Activated CD4-positive, alpha-beta T cell treated with anti-CD3 and anti-CD28 coated beads, Interleukin-2, amount 50 U/mL, for 24 hours (primary cell): ENCODE results near the gene DNASE2B.

Experiments used
- DNase-seq, 2 donors: peaks; one replicate each; pipeline ENCODE4 v3.0.0-alpha.2; 2020; ENCODE audit warnings: low read depth in 1 of 2, low spot score in 1 of 2

The DNASE2B gene

DNA sequence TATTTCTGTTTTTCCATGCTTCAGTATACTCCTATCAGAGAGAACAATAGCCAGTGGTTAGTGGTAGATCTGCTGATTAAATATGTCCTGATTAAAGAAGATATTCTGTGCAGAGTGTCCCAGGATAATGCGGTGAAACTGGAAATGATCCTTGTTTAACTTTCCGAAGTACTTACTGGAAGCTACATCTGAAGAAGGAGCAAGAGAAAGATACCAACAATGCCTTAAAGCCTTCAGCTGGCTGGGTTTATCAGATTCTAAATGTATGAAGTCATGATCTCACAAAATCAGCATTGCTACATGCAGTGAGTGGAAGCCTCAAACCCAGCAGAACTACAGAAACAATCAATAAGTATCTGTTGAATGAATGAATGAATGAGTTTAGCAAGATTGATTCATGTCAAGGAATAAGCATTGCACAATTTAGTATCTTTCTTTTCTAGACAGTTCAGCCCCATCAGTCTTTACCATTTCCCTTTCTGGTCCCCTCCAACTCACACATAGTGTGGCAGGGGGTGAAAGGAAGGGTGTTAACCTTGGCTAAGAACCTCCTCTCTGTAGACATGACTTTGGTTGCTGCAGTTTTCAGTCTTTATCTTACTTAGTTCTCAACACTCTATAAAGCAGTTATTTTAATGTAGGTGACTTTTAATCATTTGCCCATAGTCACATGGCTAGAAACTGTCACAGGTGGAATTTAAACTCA, 24.7 kb upstream of the DNASE2B start:
- no peak for DNase-seq

DNA sequence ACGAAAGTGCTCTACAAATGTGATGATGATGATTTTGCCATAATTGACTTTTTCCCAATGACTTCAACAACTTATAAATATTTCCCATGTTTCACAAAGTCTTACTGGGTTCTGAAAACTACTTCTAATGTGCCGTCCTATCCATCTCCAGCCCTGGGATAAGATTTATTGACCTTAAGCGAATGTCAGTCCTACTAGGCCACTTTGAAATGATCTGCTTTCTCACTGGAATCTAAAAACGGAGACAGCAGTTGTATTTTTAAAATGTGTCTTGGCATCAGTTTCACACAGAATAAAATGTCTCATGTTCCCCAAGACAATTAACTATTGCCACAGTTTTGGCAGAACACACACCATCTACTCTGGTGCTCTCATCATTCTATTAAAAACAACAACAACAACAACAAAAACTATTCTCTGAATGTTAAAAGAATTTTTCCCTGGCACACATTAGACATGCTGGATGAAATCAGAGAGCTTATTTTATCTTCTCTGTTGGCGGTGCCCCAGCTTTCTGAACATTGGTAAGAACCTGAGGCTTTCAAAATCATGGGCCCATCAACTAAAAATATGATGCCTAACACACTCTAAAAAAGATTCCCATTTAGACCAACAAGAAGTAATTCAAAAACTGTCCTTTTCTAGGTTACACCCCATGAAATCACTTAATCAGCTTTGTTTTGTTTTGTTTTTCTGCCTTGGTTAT, 23.1 kb upstream of the DNASE2B start:
- no peak for DNase-seq

DNA sequence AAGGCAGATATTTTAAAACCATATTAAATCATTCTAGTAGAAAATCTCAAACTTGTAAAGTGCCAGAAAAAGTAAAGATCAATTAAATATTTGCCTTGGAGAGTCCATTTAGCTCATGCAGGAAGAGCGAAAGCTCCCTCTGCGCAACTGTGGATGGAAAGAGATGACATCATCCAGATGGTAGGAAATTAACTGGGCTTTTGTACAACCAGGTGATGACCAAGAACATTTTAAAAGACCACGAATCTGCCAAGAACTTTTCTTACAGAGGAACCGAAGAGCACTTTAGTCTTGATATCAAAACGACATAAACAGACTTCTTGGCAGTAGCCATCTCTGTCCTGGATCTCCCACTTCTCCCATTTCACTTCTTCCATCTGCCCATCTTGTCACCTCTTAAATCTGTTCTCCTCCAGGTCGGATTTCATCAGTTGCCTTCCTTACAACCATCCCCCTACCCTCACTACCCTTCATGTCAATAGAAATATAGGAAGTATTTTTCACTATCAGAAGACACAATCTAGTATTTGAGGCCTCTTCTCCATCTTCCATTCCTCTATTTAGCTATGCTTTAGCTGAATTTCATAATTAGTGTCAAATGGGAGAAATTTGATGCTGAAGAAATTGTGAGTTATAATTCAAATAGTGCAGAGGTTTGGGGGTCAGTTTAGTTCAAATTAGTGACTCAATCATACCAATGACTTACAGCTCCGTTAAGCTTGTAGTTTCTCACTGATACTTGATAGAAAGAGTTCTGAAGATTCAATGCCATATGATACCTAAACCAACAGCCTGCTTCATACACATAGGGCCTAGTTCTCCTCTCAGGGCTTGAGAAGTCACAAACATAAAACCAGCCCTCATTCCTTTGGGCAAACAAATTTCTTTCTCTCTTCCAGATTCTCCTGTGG, 22.0 kb upstream of the DNASE2B start:
- no peak for DNase-seq

DNA sequence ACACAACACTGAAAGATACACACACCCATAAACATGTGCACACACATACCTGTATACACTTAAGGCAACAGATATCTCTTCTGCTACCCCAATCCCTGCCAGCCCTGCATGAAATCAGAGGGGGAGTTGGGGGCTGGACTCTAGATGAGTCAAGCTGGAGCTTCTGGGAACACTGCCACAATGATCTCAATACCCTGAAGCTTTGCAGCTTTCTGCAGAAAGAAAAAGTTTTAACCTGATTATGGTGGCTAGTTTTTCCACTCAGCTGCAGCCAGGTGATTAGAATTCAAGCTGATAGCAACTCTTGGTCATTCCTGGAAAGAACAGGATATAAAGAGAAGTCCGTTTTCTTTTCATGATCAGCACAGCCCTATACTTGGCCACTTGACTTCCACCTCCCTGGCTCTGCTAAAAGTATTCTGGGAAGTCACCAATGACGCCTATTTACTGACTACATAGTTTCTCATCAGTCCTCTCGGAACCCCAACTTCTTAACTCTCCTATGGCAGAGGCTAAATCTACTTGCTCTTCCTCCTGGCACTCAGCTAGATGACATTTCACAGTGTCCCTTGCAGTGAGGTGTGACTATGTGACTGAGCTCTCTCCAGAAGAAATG, 20.7 kb upstream of the DNASE2B start:
- no peak for DNase-seq

DNA sequence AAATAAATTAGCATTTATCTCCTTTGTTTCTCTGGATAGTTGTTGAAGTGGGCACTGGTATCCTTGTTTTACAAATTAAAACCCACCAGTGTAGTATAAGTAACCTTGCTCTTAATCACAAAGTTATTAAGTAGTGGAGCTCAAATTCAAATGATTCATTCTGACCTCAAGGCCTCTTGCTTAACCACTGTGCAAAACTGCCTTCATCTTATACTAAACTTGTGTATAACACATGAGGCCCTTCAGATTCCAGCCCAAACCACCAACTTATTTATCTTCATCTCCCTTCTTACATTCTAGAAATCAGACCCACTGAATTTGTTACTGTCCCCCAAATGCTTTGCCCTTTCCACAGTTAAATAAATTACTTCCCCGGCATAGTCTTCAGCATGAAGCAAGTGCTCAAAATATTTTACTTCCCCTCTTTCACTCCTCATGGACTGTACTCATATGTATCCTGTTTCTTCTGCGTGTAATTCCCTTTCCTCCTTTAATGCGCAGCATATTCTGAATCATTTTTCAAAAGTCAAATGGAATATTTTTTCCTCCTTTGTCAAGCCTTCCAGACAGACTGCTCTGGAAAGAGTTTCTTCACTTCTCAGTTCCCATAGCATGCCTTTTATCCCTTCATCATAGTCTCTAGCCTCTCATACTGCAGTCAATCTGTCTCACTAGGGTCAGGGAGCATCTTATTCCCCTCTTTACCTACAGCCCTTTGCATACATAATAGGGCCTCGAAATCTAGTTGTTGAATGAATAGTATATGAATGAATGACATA, 19.0 kb upstream of the DNASE2B start:
- DNase-seq = no peak

DNA sequence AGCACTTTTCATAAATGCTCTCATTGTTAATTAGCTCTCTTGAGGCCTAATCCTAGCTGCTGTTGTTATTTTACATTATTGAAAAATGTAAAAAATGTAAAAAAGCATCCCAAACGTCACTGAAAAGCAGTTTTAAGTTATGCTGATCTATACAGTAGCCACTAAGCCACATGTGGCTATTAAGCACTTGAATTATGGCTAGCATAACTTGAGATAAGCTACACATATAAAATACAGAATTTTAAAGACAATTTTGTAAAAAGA, 18.4 kb upstream of the DNASE2B start:
- no peak for DNase-seq

DNA sequence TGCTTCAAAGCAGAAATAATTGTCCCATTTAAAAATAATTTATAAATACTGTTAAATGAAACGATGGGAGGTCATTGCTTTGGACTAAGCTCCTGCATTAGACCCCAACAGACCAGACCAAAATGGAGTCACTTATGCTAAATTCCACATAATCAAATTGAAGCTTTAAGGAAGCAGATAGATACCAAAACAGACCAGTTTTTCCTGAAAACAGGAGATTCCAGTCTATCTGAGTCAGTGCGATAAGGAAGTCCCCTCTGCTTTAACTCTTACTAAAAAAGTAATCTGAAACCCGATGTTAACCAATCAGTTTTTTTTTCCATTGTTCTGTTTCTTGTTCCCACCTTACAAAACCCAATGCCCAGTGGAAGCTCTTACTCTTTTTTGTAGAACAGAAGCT, 16.2 kb upstream of the DNASE2B start:
- no peak for DNase-seq

DNA sequence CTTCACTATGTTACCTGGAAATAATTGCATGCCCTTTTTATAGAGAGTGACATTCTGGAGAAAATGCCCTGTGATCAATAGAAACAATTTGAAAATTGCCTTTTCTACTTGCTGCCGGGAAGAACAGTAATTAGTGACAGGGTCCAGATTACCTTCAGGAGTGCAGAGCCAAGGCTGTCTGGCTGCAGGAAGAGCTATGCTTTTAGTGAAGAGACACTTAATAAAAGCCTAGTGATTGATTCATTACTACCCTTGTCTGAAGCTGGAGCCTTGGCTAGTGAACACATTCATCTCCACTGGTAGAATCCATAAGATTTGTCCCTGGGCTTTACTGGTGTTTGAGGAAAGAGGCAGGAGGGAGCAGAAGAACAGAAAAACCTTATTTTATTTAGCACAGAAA, 12.9 kb upstream of the DNASE2B start:
- no peak for DNase-seq

DNA sequence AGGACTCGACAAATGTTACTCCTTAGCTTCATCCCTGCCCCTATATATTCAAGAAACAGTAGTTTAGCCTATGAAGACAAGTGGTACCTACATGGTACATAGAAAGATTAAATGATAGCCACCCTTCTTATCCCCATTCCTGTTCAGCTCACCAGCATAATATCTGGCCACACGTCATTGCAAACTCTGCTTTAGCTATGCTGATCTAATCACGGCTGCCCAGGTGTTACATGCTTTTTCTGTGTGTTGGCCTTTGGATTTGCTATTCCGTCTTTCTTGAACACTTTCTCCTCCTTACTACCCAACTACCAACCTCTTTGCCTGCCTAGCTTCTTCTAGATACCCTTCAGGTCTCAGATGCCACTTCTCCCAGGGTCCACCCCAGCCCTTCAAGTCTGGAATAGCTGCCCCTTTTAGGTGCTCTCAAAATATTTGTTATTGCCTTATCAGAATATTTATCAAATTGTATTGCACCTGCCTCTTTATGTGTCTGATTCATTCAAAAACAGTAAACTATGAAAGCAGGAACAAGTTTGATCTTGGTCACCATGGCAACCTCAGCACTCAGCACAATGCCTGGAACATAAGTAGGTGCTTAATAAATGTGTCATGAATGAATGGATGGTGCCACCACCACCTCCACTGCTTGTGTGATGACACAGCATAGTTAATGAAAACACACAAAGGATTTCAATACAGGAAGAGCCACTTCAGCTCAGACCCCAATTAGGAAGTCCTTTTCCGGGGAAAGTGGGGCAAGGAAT, 11.4 kb upstream of the DNASE2B start:
- DNase-seq = no peak

DNA sequence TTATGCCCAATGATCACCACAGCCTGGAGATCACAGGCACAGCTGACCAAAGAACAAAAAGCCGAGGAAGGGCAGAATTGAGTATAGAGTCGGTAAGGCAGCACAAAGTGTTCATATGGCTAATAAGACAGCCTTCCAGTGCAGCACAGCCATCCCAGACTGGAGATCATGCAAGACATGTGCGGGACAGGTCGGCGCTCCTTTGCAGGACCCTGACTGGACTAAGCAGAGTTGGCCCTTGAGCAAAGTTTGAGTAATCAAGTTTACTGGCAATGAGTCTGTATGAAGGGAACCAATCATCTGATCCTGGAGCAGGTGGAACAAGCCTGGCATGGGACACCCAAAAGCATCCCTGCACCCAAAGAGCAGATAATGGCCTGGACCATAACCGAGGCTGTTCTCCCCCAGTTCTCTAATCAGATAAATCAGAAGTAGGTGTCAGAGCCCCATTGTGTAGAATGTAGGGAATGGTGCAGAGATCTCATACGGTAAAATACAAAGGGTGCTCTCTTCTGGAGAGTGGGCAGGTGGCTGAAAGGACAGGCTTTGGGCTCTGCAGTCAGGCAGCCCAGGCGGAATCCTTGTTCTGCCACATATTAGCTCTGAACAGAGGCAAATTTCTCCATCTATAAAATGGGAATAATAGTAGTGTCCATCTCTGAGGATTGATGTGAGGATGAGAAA, 10.7 kb upstream of the DNASE2B start:
- DNase-seq = no peak

DNA sequence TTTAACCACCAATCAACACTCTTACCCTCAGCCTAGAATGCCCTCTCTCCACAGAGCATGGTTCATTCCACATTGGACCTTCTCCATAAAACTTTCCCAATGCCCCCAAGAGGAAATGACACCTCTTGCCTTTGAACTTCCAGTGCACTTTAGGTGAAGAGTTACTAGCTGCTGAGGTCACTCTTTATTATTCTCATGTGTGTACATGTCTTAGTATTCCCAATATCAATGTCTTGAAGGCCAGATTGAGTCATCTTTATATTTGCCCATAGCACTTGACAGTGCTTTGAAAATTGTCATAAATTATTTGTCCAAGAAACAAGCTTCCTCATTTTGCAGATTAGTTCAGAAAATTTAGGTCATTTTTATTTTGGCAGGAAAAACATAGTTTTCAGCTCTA, 8.1 kb upstream of the DNASE2B start:
- no peak for DNase-seq

DNA sequence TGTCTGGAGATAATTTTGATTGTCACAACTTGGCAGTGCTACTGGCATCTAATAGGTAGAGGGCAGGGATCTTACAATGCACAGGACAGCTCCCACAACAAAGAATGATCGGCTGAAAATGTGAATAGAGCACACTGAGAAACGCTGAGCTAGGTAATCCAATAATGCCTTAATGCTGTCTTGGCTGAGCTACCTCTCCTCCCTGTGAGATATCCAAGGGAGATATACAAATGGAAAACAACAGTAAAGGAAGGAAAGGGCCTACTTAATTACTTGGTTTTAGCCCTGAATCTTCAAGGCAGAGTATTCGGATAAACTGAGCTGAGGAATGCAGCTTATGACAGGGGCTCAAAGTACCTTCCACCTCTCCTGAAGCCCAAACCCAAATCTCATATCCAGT, 2.9 kb downstream of the DNASE2B start:
- DNase-seq = no peak

DNA sequence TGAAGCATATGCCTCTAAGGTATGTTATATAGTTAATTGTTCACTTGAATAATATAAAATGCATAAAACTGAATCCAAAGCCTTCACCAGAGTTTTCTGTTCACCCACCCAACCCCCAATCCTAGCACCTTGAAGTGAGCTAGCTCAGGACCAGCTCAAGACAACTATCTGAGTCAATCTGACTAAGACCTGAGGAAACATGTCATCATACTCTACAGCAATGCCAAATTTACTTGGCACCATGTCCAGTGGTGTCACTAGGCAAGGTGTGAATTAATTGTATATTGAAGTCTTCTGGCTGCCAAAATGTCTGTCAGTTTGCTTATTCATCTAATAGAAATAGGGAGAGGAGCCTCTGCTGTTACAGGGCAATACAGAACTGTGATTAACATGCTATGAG, 3.8 kb downstream of the DNASE2B start:
- DNase-seq = no peak

DNA sequence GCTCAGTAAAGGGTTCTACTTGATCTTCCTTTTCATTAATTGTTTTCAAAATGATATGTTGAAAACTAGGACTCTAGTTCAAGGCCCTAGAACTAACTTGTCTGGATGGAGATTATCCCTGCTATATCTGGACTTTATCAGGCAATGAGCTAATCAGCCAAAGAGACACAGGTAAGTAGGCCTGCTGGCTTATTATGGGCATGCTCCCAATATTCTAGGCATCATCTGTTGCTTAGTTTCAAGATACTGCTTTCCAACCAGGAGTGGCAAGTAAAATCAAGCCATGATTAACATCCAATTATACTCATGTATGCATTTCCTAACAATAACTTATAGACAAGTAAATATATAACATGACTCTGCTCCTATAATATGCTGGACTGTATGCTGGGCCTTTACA, 4.2 kb downstream of the DNASE2B start:
- DNase-seq = no peak

DNA sequence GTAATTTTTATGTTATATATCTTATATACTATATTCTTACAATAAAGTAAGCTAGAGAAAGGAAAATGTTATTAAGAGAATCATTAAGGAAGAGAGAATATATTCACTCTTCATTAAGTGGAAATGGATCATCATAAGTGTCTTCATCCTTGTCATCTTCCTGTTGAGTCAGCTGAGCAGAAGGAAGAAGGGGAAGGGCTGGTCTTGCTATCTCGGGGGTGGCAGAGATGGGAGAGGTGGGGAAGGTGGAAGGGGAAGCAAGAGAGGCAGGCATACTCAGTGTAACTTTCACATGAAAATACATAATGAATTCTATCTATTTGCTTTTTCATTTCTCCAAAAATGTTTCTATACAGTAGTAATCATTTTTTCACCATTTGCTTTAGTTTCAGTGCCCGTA, 5.1 kb downstream of the DNASE2B start:
- DNase-seq = no peak

DNA sequence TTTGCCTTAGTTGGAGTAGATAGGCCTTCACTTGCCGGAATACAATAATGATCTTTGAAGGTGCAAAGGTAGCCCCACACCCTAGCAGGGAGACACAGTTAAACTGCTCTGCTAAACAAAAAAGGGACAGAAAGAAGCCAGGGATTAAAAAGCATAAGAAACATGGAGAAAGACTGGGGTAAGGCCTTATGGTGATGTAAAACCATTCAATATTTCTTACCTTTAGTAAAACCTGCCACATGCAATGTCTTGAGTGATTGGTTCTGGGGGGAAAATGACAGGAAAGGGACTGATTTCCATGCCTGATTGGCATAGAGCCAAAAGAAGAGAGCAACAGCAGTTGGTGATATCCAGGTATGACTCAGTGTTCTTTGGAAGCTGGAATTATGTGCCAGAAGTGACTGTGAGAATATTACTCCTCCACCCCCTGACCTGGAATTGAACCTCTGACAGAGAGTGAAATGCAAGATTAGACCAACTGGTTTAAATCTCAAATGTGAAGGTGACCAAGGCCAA, 8.1 kb downstream of the DNASE2B start:
- no peak for DNase-seq

DNA sequence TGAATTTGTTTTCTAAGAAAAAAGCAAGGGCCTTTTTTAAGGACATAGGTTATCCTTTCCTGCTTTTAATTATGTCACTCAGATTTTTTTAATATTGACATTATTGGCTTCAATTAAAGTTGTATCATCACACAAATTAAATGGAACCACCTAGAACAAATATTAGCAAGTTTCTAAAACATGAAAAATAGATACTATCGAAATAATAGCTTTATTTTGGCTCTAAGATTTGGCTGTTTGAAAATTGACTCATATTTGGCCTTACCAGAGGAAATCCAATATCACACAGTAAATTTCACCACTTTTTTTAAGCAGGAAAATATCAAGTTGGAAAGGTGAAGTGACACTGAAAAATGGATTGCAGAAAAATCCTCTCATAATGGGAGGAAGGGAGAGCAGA, 9.2 kb downstream of the DNASE2B start:
- DNase-seq = no peak

DNA sequence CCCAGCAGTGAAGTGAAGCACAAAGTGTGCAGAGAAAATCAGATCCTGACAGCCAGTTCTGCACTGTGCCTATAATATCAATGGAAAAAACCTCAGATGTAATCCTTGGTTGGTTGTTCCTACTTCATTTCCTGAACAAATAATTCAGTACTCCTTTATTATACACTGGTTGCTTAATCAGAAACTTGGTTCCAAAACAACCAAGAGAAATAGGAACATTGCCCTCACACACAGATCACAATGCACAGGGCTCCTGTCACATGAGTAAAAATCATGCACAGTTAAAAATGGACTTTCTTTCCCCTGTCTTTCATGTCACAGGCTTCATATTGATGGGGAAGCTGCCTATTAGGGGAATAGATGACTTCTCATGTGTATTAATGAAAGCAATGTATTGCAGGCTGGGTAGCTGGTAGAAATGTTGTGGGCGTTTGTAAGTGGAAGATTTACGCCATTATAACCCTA, 9.7 kb downstream of the DNASE2B start:
- DNase-seq = no peak

DNA sequence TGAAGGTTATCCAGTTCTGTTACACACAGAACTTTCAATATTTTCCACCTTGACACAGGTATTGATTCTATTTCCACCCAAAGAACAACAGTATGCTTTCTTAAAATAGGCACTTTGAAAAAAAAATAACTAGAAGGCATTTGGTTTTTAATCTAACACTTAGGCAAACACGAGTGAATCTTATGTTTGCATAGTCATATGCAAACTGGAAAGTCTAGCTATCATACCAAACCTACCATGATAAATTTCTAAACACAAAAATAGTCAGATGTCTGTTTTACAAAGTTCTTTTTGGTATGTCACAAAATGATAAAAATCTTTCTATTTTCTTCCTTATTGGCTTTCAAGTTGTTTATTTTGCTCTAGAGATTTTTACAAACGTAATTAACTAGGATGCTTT, 11.6 kb downstream of the DNASE2B start:
- no peak for DNase-seq
